Small intestine (tissue), 7 donors: ENCODE results near the gene PPP1R14D. TPM values are rescaled to one million over a fixed set of nuclear protein-coding genes. Genes with fewer than 3 reads are reported as not detected.
A peak's percentile ranks its signal among the peaks of the same experiment; 100 is the strongest.

ENCODE experiments used
- DNase-seq, 2 donors: peaks; one replicate each; pipeline versions ENCODE4 v3.0.0 to v3.0.0-alpha.2; 2013
- FAIRE-seq: peaks from 2 replicates; lab custom pipeline; 2012; peaks lifted over from hg19 to GRCh38; lab: Jason Lieb, UNC
- H3K27ac ChIP-seq, 3 donors: one replicate each; pipeline ENCODE4 v1.5.1; 2013; ENCODE audit warnings: low read length in 2 of 3, mild to moderate bottlenecking in 2 of 3, control low read depth in 1 of 3, inconsistent platforms in 1 of 3, low read depth in 1 of 3, moderate library complexity in 1 of 3
- H3K27me3 ChIP-seq, 3 donors: one replicate each; pipeline ENCODE4 v1.6.1; 2013; ENCODE audit warnings: low read length in 3 of 3, inconsistent platforms in 1 of 3; ENCODE audit not compliant: control insufficient read depth in 3 of 3, insufficient read depth in 3 of 3
- H3K36me3 ChIP-seq, 3 donors: one replicate each; pipeline ENCODE4 v1.6.1; 2013; ENCODE audit warnings: low read length in 3 of 3, inconsistent platforms in 1 of 3, low read depth in 1 of 3, mild to moderate bottlenecking in 1 of 3, moderate library complexity in 1 of 3; ENCODE audit not compliant: control insufficient read depth in 3 of 3, insufficient read depth in 2 of 3
- H3K4me1 ChIP-seq, 3 donors: one replicate each; pipeline ENCODE4 v1.6.1; 2013; ENCODE audit warnings: low read length in 2 of 3, inconsistent platforms in 1 of 3, low read depth in 1 of 3, mild to moderate bottlenecking in 1 of 3, moderate library complexity in 1 of 3; ENCODE audit not compliant: control insufficient read depth in 3 of 3, insufficient read depth in 2 of 3
- H3K4me3 ChIP-seq, 3 donors: one replicate each; pipeline ENCODE4 v1.5.1; 2013; ENCODE audit warnings: low read length in 3 of 3, control low read depth in 1 of 3, inconsistent platforms in 1 of 3, low read depth in 1 of 3, mild to moderate bottlenecking in 1 of 3, moderate library complexity in 1 of 3
- H3K9me3 ChIP-seq, 2 donors: one replicate each; pipeline ENCODE4 v1.6.1; 2013; ENCODE audit warnings: low read depth in 1 of 2, low read length in 1 of 2; ENCODE audit not compliant: control insufficient read depth in 2 of 2, insufficient read depth in 1 of 2
- WGBS, 3 donors: extraction: QIAGEN DNeasy Blood & Tissue Kit; methylation state at CpG; one replicate each; pipeline ENCODE4 v1.1.7; 2013; 5-methylcytosine and 5-hydroxymethylcytosine counted together
- polyA plus RNA-seq, 4 donors: library from polyadenylated mRNA; stranded (reverse) in 3 of 4; unstranded in 1 of 4; fragments of 200-250 nt in 3 of 4; fragments of 120-200 nt in 1 of 4; gene quantifications; one replicate each; pipeline versions ENCODE4 v1.2.1 to v1.2.3, GENCODE V29; 2013
- donor health status: healthy with polysubstance abuse.
- donor health status: control.
- donor health status: control.
- donor health status: Bipolar disorder and iron deficiency.
- donor health status: healthy.

Gene PPP1R14D
- polyA plus RNA-seq, 4 donors: 23.3 to 348 (median 226) TPM

DNA sequence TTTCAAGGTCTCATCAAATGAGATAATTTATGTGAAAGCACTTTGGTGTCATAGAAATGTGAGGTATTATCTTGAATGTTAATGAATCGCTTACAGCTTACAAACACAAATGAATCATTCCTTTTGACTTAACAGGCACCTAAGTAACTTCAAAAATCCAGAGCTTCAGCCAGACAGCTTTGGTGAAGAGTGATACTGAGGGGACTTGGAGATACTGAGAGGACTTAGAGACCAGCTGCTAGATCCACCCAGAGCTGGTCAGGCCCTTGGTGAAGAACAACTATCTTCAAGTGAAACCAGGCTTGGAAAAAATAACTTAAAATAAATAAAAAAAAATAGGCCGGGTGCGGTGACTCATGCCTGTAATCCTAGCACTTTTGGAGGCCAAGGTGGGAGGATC lies 37.8 kb downstream of the PPP1R14D start:
- no peak for DNase-seq
- H3K27ac ChIP-seq: no peak overlapping the region
- peaks cover 0 to 24% (median 0%) of the 10 kb centered on the region in 3 donors for H3K36me3 ChIP-seq
- H3K9me3 ChIP-seq: peaks cover 0 to 4% of the 10 kb centered on the region in 2 donors
- H3K4me3 ChIP-seq: no peak overlapping the region
- peaks cover 4 to 32% (median 13%) of the 10 kb centered on the region in 3 donors for H3K4me1 ChIP-seq
- FAIRE-seq: no peak
- no peaks in the 10 kb centered on the region for H3K27me3 ChIP-seq
- WGBS, 3 donors: 67 to 77% (median 74%) methylated on average over 3 of the region's 3 CpGs

DNA sequence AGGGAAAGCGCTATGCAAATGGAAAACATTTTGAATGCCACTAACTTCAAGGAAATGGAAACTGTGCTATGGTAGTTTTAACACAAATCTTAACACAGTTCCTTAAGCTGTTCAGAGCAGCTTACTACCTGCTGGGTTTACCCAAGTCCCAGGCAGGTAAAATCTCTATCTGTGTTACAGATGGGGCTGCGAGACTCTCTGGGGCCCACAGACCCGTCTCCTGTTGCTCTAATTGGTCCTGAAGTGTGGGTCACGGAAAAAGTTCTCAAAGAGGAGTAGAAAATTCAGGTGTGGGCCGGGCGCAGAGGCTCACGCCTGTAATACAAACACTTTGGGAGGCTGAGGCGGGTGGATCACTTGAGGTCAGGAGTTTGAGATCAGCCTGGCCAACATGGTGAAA lies 38.5 kb downstream of the PPP1R14D start:
- Histone ChIP-seq H3K4me3 (no peak overlapping the region), H3K27me3 (no peaks in the 10 kb centered on the region), H3K9me3 (peaks cover 0 to 4% of the 10 kb centered on the region in 2 donors), H3K36me3 (peaks cover 0 to 24% (median 0%) of the 10 kb centered on the region in 3 donors), H3K4me1 (peaks cover 4 to 35% (median 15%) of the 10 kb centered on the region in 3 donors), H3K27ac (no peak overlapping the region)
- WGBS, 3 donors: 90 to 99% (median 96%) methylated on average over 8 of the region's 8 CpGs
- FAIRE-seq (no peak), DNase-seq (no peak)

DNA sequence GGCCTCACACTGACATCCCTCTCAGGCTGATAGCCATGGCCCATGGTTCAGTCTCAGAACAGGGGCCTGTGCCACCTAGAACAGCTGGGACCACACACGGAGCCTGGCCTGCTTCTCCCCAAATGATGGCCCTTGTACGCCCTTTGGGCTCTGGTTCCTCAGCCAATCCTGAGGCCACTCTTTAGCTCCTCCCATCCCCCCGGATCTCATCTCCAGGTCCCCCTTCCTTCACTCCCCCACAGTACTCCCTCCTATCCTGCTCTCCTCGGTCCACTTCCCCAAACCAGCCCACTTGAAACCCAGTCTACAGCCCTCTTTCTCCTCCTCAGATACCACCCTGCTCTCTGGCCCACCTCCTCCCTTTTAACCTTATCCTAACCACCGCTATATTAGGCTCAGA lies 39.4 kb downstream of the PPP1R14D start:
- Histone ChIP-seq H3K27ac (peak overlapping the region in 1 of 3 donors; percentile 25), H3K4me3 (no peak overlapping the region), H3K36me3 (peaks cover 0 to 22% (median 0%) of the 10 kb centered on the region in 3 donors), H3K27me3 (no peaks in the 10 kb centered on the region), H3K4me1 (peaks cover 4 to 35% (median 15%) of the 10 kb centered on the region in 3 donors), H3K9me3 (peaks cover 0 to 4% of the 10 kb centered on the region in 2 donors)
- 81 to 91% (median 85%) methylated on average over 3 to 5 of the region's 5 CpGs for WGBS, 3 donors
- no peak for DNase-seq
- FAIRE-seq: no peak

DNA sequence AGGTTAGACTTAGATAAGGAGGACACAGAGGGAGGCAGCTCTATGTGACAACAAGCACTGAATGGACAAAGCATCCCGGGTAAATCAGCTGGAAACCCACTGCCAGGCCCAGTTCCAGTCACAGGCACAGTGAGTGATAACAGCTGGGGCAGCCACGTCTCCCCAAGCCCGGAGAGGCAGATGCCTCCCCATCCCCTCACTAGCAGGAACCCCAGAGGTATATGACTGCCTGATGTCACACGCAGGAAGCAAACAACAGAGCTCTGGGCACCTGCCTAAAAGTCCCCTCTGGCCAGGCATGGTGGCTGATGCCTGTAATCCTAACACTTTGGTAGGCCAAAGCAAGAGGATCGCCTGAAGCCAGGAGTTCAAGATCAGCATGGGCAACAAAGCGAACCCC lies 40.5 kb downstream of the PPP1R14D start:
- 41 to 59% (median 43%) methylated on average over 6 of the region's 6 CpGs for WGBS, 3 donors
- FAIRE-seq: no peak

DNA sequence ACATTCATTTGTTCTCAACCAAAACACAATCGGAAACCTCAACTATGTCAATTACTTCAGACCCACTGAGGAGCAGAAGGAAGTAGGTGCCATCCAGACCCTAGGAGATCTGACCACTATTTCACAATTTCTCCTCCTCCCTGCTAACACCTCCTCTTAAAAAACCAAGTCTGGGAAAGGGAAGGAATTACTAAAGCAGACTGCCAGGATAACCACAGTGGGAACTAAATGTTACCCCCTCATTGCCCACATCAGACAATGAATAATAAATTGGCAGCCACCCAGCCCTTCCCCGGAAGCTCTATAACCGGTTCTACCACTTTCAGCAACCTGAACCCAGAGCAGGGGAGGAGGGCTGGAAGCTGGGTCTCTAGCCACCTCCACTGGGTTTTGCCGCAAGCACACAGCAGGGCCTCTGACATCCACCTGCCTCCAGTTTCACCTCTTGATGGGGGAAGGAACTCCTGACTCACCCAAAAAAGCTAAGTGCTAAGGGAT lies 41.1 kb downstream of the PPP1R14D start:
- Histone ChIP-seq H3K4me1 (peaks cover 3 to 24% (median 13%) of the 10 kb centered on the region in 3 donors), H3K36me3 (peaks cover 0 to 27% (median 0%) of the 10 kb centered on the region in 3 donors), H3K27ac (peak overlapping the region; percentile 58 to 94 (median 74)), H3K4me3 (no peak overlapping the region), H3K27me3 (no peaks in the 10 kb centered on the region), H3K9me3 (no peaks in the 10 kb centered on the region)
- WGBS, 3 donors: 2 to 25% (median 10%) methylated on average over 4 of the region's 4 CpGs
- FAIRE-seq (no peak), DNase-seq (peak; percentile 86 to 90)

More for the DNA sequence above, 40.5 kb downstream of the PPP1R14D start:
- Histone ChIP-seq H3K27ac (peak overlapping the region; percentile 58 to 94 (median 74)), H3K4me3 (no peak overlapping the region), H3K9me3 (no peaks in the 10 kb centered on the region), H3K36me3 (peaks cover 0 to 29% (median 0%) of the 10 kb centered on the region in 3 donors), H3K4me1 (peaks cover 3 to 24% (median 15%) of the 10 kb centered on the region in 3 donors), H3K27me3 (no peaks in the 10 kb centered on the region)
- no peak for DNase-seq

DNA sequence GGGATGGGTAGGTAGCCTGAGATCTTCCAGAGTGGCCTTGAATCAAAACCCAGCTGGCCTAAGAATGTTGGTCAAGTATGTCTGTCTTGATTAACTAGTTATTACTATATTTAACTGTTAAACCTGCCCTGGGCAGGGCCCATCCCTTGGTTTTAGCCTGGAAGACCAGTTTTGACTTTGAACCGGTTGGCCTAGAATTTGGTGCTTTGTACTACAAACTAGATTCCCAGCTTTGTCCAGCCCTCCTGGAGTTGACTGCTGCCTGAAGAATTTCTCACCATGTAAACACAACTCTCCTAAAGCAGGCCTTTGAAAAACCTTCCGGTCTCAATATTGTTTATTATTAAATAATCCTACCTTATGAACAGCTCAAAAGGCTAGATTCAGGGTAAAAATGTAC lies 42.7 kb downstream of the PPP1R14D start:
- H3K9me3 ChIP-seq: no peaks in the 10 kb centered on the region
- peak overlapping the region in 2 of 3 donors; percentile 25 to 60 for H3K27ac ChIP-seq
- peaks cover 3 to 24% (median 13%) of the 10 kb centered on the region in 3 donors for H3K4me1 ChIP-seq
- FAIRE-seq: no peak
- no peak for DNase-seq
- H3K4me3 ChIP-seq: no peak overlapping the region
- H3K36me3 ChIP-seq: peaks cover 0 to 23% (median 0%) of the 10 kb centered on the region in 3 donors
- no peaks in the 10 kb centered on the region for H3K27me3 ChIP-seq
- WGBS, 3 donors: 49 to 70% (median 52%) methylated on average over 2 of the region's 2 CpGs

DNA sequence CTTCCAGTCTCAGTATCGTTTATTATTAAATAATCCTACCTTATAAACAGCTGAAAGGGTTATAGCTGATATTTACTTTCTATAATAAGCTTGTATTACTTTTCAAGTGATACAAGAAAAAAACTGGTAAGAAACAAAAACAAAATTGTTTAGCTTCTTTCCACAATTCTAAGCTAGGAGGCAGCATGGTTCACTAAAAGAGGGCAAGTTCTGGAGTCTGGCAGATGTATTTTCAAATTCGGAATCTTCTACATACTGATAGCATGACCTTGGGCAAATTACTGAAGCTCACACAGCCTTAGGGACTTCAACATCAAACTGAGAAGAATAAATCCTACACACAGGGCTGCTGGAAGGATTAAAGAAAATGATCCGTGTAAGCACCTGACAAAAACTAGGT lies 43.3 kb downstream of the PPP1R14D start:
- no peaks in the 10 kb centered on the region for H3K27me3 ChIP-seq
- FAIRE-seq (no peak), DNase-seq (peak in 1 of 2 donors; percentile 26)
- no peak overlapping the region for H3K4me3 ChIP-seq
- peak overlapping the region in 1 of 3 donors; percentile 60 for H3K27ac ChIP-seq
- WGBS, 3 donors: 32 to 65% (median 53%) methylated on average over 3 of the region's 3 CpGs
- peaks cover 3 to 24% (median 13%) of the 10 kb centered on the region in 3 donors for H3K4me1 ChIP-seq
- no peaks in the 10 kb centered on the region for H3K9me3 ChIP-seq
- H3K36me3 ChIP-seq: peaks cover 0 to 23% (median 0%) of the 10 kb centered on the region in 3 donors

DNA sequence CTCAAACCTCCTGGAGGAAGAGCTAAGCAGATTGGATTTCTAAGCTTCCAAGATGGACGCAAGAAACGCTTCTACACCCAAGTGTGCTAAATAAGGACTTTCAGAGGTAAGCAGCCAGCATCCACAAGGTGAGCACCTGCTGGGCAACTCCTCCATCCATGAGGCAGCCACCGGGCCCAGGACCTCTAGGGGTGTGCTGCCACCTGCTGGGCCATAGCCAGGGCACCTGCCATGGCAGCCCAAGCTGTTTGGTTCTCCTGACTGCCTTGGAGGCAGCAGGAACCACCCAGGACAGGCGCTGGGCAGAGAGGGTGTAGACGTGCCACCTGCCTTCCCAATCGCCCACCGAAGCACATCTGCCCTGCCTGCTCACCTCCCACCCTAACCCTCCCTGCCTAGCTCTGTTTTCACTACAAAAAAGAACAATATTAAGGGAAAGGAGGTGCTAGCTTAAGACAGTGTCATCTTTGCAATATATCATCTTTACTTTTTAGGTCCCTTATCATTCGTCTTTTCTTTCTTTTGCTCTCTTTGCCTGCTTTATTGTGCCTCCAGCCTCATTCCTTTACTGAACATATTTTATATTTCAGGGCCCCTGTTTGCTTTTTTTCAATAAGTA lies 45.8 kb downstream of the PPP1R14D start:
- WGBS, 3 donors: 12 to 46% (median 28%) methylated on average over 8 of the region's 8 CpGs
- no peaks in the 10 kb centered on the region for H3K27me3 ChIP-seq
- no peaks in the 10 kb centered on the region for H3K9me3 ChIP-seq
- peaks cover 0 to 41% (median 4%) of the 10 kb centered on the region in 3 donors for H3K36me3 ChIP-seq
- FAIRE-seq (no peak), DNase-seq (peak; percentile 86 to 89)
- H3K4me3 ChIP-seq: no peak overlapping the region
- no peak overlapping the region for H3K27ac ChIP-seq
- peaks cover 0 to 19% (median 7%) of the 10 kb centered on the region in 3 donors for H3K4me1 ChIP-seq
